Measurements from ENCODE around the gene ZNF579.

GRCh38 chr19:55614711-55615542 is 34.3 kb upstream of the ZNF579 start:
- TF ChIP-seq ZNF274 (IDR thresholded peaks at IDR 0.05; ENCODE audit: low read depth, low read length) = no peak
- no peak for TF ChIP-seq YY1 (IDR thresholded peaks at IDR 0.05; ENCODE audit: insufficient read depth, insufficient read length)
- no peak for TF ChIP-seq SUZ12 (IDR thresholded peaks at IDR 0.05; ENCODE audit: extremely low read depth, insufficient read depth, insufficient read length)

Data from NT2/D1 (cell line).